Measurements from ENCODE around the gene PDAP1. TPM values are rescaled to one million over a fixed set of nuclear protein-coding genes. Genes with fewer than 3 reads are reported as not detected.
A peak's percentile ranks its signal among the peaks of the same experiment; 100 is the strongest.

Gene PDAP1
- total RNA-seq, 1 experiment from 2014 or later: 150 TPM

DNA sequence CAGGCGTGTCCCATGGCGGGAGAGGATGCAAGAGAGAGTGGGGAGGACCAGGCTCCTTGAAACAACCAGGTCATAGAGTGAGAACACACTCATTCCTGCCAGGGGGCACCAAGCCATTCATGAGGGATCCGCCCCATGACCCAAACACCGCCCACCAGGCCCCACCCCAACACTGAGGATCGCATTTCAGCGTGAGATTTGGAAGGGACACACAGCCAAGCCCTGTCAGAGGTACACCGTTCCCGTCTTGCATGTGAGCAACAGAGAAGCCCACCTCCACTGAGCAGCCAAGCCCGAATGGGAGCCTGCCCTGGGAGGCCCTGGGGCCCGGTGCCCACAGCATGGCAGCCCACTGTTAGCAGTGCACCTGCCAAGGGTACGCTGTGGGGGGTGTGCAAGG, 41.8 kb downstream of the PDAP1 start:
- Histone ChIP-seq H3K56ac (ENCODE audit: insufficient read length, low read depth, low read length) (no peak overlapping the region), H2BK5ac (ENCODE audit: insufficient read length, low read length) (no peak overlapping the region), H3K23ac (ENCODE audit: insufficient read length, low read depth, low read length) (no peak overlapping the region), H2BK15ac (ENCODE audit: low read depth, low read length) (no peak overlapping the region), H2BK20ac (ENCODE audit: low read depth, low read length, poor library complexity, severe bottlenecking) (no peak overlapping the region), H4K5ac (ENCODE audit: insufficient read length, low read depth, low read length) (no peak overlapping the region), H3K4ac (ENCODE audit: low read depth, low read length) (no peak overlapping the region), H2BK12ac (ENCODE audit: insufficient read length, low read depth, low read length) (no peak overlapping the region), H3T11ph (ENCODE audit: low read length) (no peak overlapping the region), H3K4me2 (ENCODE audit: insufficient read depth, insufficient read length, low read length) (no peak overlapping the region), H3K79me2 (ENCODE audit: insufficient read depth, low read length) (no peaks in the 10 kb centered on the region), H3K9me3 (ENCODE audit: control insufficient read depth, low read depth, low read length) (no peaks in the 10 kb centered on the region), H2AK5ac (ENCODE audit: insufficient read length, low read length) (no peak overlapping the region), H4K8ac (replicated peaks; ENCODE audit: insufficient read length, low read depth, low read length) (no peak overlapping the region), H3K79me1 (ENCODE audit: insufficient read depth, low read depth, low read length, poor library complexity, severe bottlenecking) (no peaks in the 10 kb centered on the region), H3K9ac (ENCODE audit: extremely low read depth, insufficient read length, low read length) (no peak overlapping the region), H4K20me1 (ENCODE audit: control insufficient read depth, insufficient read depth, insufficient read length) (no peaks in the 10 kb centered on the region), H3K27ac (ENCODE audit: insufficient read length, low read depth, low read length) (no peak overlapping the region), H3K14ac (ENCODE audit: insufficient read depth, low read length) (no peak overlapping the region), H3K27me3 (ENCODE audit: insufficient read depth, low read length) (no peaks in the 10 kb centered on the region), H3K23me2 (ENCODE audit: insufficient read length, low read depth, low read length, poor library complexity, severe bottlenecking) (peaks cover 3% of the 10 kb centered on the region), H2BK120ac (ENCODE audit: low read depth, low read length, poor library complexity, severe bottlenecking) (no peak overlapping the region), H4K91ac (ENCODE audit: insufficient read length, low read depth, low read length) (no peak overlapping the region), H3K4me1 (ENCODE audit: insufficient read depth, low read length) (peaks cover 3% of the 10 kb centered on the region; the same call in 1 of the 2 replicates), H3K18ac (ENCODE audit: insufficient read length, low read depth, low read length) (no peak overlapping the region), H2AFZ (ENCODE audit: low read length) (no peak overlapping the region)
- H3K27ac Mint-ChIP-seq: peak overlapping the region in 1 of 3 experiments; percentile 89; a peak in 5 of 7 replicates
- WGBS (ENCODE audit: extremely low coverage, insufficient read length, low lambda C conversion rate): no CpG with 5 or more reads among the region's 11 CpGs
- DNase-seq: peak; percentile 69
- H3K36me3 Mint-ChIP-seq (ENCODE audit: insufficient read depth in 1 of 3, low read depth in 3 of 3): peaks cover 12 to 49% (median 39%) of the 10 kb centered on the region in 3 experiments; a peak in 6 of 7 replicates
- H3K4me1 Mint-ChIP-seq: peaks cover 7 to 13% of the 10 kb centered on the region in 2 experiments
- no peaks in the 10 kb centered on the region for H3K9me3 Mint-ChIP-seq
- TF ChIP-seq, protein P1, sequence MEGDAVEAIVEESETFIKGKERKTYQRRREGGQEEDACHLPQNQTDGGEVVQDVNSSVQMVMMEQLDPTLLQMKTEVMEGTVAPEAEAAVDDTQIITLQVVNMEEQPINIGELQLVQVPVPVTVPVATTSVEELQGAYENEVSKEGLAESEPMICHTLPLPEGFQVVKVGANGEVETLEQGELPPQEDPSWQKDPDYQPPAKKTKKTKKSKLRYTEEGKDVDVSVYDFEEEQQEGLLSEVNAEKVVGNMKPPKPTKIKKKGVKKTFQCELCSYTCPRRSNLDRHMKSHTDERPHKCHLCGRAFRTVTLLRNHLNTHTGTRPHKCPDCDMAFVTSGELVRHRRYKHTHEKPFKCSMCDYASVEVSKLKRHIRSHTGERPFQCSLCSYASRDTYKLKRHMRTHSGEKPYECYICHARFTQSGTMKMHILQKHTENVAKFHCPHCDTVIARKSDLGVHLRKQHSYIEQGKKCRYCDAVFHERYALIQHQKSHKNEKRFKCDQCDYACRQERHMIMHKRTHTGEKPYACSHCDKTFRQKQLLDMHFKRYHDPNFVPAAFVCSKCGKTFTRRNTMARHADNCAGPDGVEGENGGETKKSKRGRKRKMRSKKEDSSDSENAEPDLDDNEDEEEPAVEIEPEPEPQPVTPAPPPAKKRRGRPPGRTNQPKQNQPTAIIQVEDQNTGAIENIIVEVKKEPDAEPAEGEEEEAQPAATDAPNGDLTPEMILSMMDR (conservative IDR thresholded peaks at IDR 0.05): no peak
- H3K4me3 Mint-ChIP-seq: no peak overlapping the region
- H3K27me3 Mint-ChIP-seq (ENCODE audit: low read depth): no peaks in the 10 kb centered on the region

Measured in H9 (cell line).